K562 (cell line): Measurements from ENCODE around the gene LYPD3. TPM values are rescaled to one million over a fixed set of nuclear protein-coding genes. Genes with fewer than 3 reads are reported as not detected.
A peak's percentile ranks its signal among the peaks of the same experiment; 100 is the strongest.

Experiments used
- ATAC-seq: fragments of 200-7000 bp; cut with Tn5 transposase; 3 replicates; pipeline ENCODE4 v1.9.1; 2020; ENCODE audit warnings: moderate library complexity
- BruUV-seq: library from RNA; stranded (reverse); fragments of 400-500 nt; replicated peaks from 2 replicates; lab custom pipeline; 2021; lab: Mats Ljungman, UMichigan
- CTCF ChIA-PET: fragments of 300-600 bp; formaldehyde crosslinking; extraction: SDS; loops from one replicate; lab custom pipeline; 2021; ENCODE audit warnings: low intra/inter-chr PET ratio; lab: Yijun Ruan, JAX
- POLR2A ChIA-PET: fragments of 300-600, 350-650 bp; sonication (Branson Sonifier 250); formaldehyde crosslinking; extraction: SDS; loops from one replicate; lab custom pipeline; 2021; ENCODE audit warnings: antibody characterized with exemption, inconsistent platforms; lab: Yijun Ruan, JAX
- DNase-seq, 4 experiments: peaks; one replicate each; pipeline versions ENCODE4 v3.0.0 to v3.0.0-alpha.2; 2011 to 2018; ENCODE audit warnings: low spot score in 3 of 4, mixed read lengths in 3 of 4; ENCODE audit errors: extremely low read depth in 1 of 4
- FAIRE-seq: peaks from 2 replicates; lab custom pipeline; 2011; peaks lifted over from hg19 to GRCh38; lab: Jason Lieb, UNC
- H2AFZ ChIP-seq: 2 replicates; pipeline ENCODE4 v1.6.0; 2011; ENCODE audit warnings: low read depth, low read length, control low read depth, inconsistent platforms
- H3K27ac ChIP-seq: fragments of 200-600 bp; 3 replicates; pipeline ENCODE4 v1.8.0; 2011; ENCODE audit warnings: low read depth, mild to moderate bottlenecking, control low read depth, inconsistent platforms, low read length, moderate library complexity, mixed read lengths; ENCODE audit errors: extremely low read depth
- H3K27me3 ChIP-seq, 2 experiments: fragments of 300-600 bp in 1 of 2; 2 replicates in 1 of 2; 3 replicates in 1 of 2; pipeline versions ENCODE4 v1.6.0 to v1.8.0; 2011; ENCODE audit warnings: inconsistent platforms in 2 of 2, low read length in 2 of 2, mild to moderate bottlenecking in 1 of 2, mixed read lengths in 1 of 2, moderate library complexity in 1 of 2; ENCODE audit not compliant: control insufficient read depth in 2 of 2, insufficient read depth in 2 of 2
- H3K36me3 ChIP-seq: fragments of 300-600 bp; 3 replicates; pipeline ENCODE4 v1.8.0; 2011; ENCODE audit warnings: mild to moderate bottlenecking, low read length, inconsistent platforms; ENCODE audit not compliant: control insufficient read depth, insufficient read depth
- H3K4me1 ChIP-seq, 2 experiments: fragments of 200-600 bp in 1 of 2; replicated peaks in 1 of 2; 2 replicates in 1 of 2; 3 replicates in 1 of 2; pipeline versions ENCODE4 v1.5.1 to v1.8.0; 2011; ENCODE audit warnings: inconsistent platforms in 2 of 2, low read length in 2 of 2, mild to moderate bottlenecking in 1 of 2, mixed read lengths in 1 of 2, moderate library complexity in 1 of 2; ENCODE audit not compliant: control insufficient read depth in 2 of 2, insufficient read depth in 2 of 2
- H3K4me2 ChIP-seq: 2 replicates; pipeline ENCODE4 v1.6.1; 2011; ENCODE audit warnings: low read length, control low read depth, inconsistent platforms, mixed read lengths; ENCODE audit not compliant: insufficient read depth
- H3K4me3 ChIP-seq: fragments of 200-600 bp; sonication (generic), shearing (Covaris generic); 2 replicates; pipeline ENCODE4 v1.5.1; 2016; ENCODE audit warnings: control low read depth, inconsistent platforms
- H3K79me2 ChIP-seq: fragments of 200-600 bp; 3 replicates; pipeline ENCODE4 v1.8.0; 2011; ENCODE audit warnings: low read length, inconsistent platforms; ENCODE audit not compliant: control insufficient read depth, insufficient read depth
- H3K9ac ChIP-seq, 2 experiments: 2 replicates each; pipeline versions ENCODE4 v1.6.0 to v1.6.1; 2011; ENCODE audit warnings: low read depth in 2 of 2, low read length in 2 of 2, control low read depth in 1 of 2, inconsistent platforms in 1 of 2, mild to moderate bottlenecking in 1 of 2, mixed read lengths in 1 of 2; ENCODE audit not compliant: insufficient read depth in 1 of 2
- H3K9me1 ChIP-seq: one replicate; pipeline ENCODE4 v1.6.0; 2011; ENCODE audit warnings: inconsistent platforms, mild to moderate bottlenecking, low read length, moderate library complexity; ENCODE audit not compliant: control insufficient read depth, insufficient read depth
- H3K9me3 ChIP-seq: replicated peaks from 2 replicates; pipeline ENCODE4 v1.5.1; 2011; ENCODE audit warnings: low read depth, low read length, inconsistent platforms; ENCODE audit not compliant: control insufficient read depth, insufficient read depth
- H4K20me1 ChIP-seq: replicated peaks from 2 replicates; pipeline ENCODE4 v1.6.1; 2011; ENCODE audit warnings: low read length, inconsistent platforms, mixed read lengths; ENCODE audit not compliant: control insufficient read depth, insufficient read depth
- CXXC5 ChIP-seq: fragments of 250-450 bp; sonication (Bioruptor Pico); IDR thresholded peaks from 2 replicates; pipeline ENCODE4 v1.8.0; 2022; ENCODE audit warnings: inconsistent platforms, mild to moderate bottlenecking, moderate library complexity
- EGR1 ChIP-seq: fragments of 450-650 bp; conservative IDR thresholded peaks from 2 replicates; pipeline ENCODE4 v1.6.1; 2017; ENCODE audit warnings: mild to moderate bottlenecking
- ELF2 ChIP-seq: fragments of 250-450 bp; sonication (Bioruptor Pico); IDR thresholded peaks from 2 replicates; pipeline ENCODE4 v1.5.0; 2021; ENCODE audit warnings: mild to moderate bottlenecking
- MCM5 ChIP-seq: fragments of 450-650 bp; IDR thresholded peaks from 2 replicates; pipeline ENCODE4 v1.6.1; 2016; ENCODE audit warnings: low read depth
- NFRKB ChIP-seq: fragments of 450-650 bp; IDR thresholded peaks from 2 replicates; pipeline ENCODE4 v1.6.1; 2016; ENCODE audit warnings: low read depth
- RBM22 ChIP-seq: fragments of 200-400 bp; formaldehyde crosslinking; IDR thresholded peaks from 2 replicates; pipeline ENCODE4 v1.6.1; 2018; ENCODE audit warnings: low read length, low read depth; ENCODE audit not compliant: poor library complexity, severe bottlenecking
- WGBS: fragments of 100-300 bp; shearing (Covaris generic); methylation state at CpG from one replicate; pipeline ENCODE4 v1.1.6; 2016; ENCODE audit warnings: low coverage, mixed read lengths; ENCODE audit not compliant: insufficient coverage; ENCODE audit errors: missing lambda C conversion rate; 5-methylcytosine and 5-hydroxymethylcytosine counted together
- in situ Hi-C: fragments of 300-500 bp; cut with MboI; formaldehyde crosslinking; loops from 4 replicates; pipeline ENCODE4 v1.15.0; 2018; ENCODE audit warnings: inconsistent platforms, mixed read lengths
- intact Hi-C: fragments of 100-400 bp; cut with micrococcal nuclease; formaldehyde crosslinking; loops from 2 replicates; pipeline ENCODE4 v1.14.2; 2022
- polyA plus RNA-seq, 8 experiments: library from polyadenylated mRNA; depleted of rRNA in 4 of 8; stranded (reverse) in 5 of 8; unstranded in 3 of 8; fragments of >200 nt; fragmentation: Nextera tagmentation in 2 of 8; fragmentation: Illumina TruSeq in 1 of 8; extraction: Ambion mirVana in 2 of 8; extraction: Trizol in 1 of 8; gene quantifications; 2 replicates each; pipeline versions ENCODE4 v1.2.1 to v1.2.3, GENCODE V29; 2011 to 2014; ENCODE audit warnings: inconsistent platforms in 1 of 8, missing spikeins in 1 of 8
- total RNA-seq, 7 experiments: library from RNA; depleted of rRNA in 6 of 7; stranded (reverse); fragments of >200 nt in 6 of 7; fragmentation: Illumina TruSeq in 2 of 7; extraction: Trizol in 2 of 7; gene quantifications; 2 replicates each; pipeline versions ENCODE4 v1.2.1 to v1.2.3, GENCODE V29; 2011 to 2021; ENCODE audit warnings: low replicate concordance in 1 of 7

Gene LYPD3
- total and polyA plus RNA-seq, 9 of the 15 experiments (the other 6 are each of a cell fraction or from before 2014, with no cell fraction given) = 0.04 to 0.33 (median 0.20) TPM; not detected in 1

DNA sequence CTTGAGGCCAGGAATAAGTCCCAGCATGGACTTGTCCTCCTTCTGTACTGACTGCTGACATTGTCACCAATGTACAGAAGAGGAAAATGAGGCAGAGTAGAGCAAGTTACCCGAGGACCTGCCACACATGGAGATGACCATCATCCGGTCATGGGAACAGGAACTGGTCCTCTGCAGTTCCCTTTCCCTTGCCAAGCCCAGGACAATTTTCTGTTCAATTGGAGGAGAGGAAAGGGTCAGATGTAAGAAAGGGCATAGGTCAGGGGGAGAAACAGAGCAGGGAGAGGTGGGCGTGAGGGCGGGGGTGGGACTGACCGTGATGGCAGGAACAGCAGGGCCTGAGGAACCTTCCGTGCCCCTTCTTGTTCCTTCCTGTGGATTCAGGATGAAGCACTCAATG, 20.5 kb upstream of the LYPD3 start:
- Histone ChIP-seq H3K9me3 (no peaks in the 10 kb centered on the region), H4K20me1 (no peaks in the 10 kb centered on the region), H3K79me2 (no peaks in the 10 kb centered on the region), H3K27ac (no peak overlapping the region), H3K9me1 (no peaks in the 10 kb centered on the region), H3K9ac (no peak overlapping the region), H3K4me2 (no peak overlapping the region), H2AFZ (no peak overlapping the region), H3K27me3 (no peaks in the 10 kb centered on the region), H3K4me1 (no peaks in the 10 kb centered on the region; a peak in 1 of 5 replicates), H3K36me3 (no peaks in the 10 kb centered on the region), H3K4me3 (no peak overlapping the region)
- BruUV-seq = no TSS peak
- FAIRE-seq (no peak), ATAC-seq (no peak), DNase-seq (no peak)
- intact Hi-C loops = no loop called here
- in situ Hi-C loops = no loop called here
- WGBS = 54% methylated on average over 2 of the region's 6 CpGs
- ChIA-PET POLR2A (interaction anchor here (0.6 kb wide), 1 partner anchor 9 kb away, joined by 3 read pairs; no protein-coding TSS in a partner anchor), CTCF (no interaction called here)
- no peak for TF ChIP-seq NFRKB
- no peak for TF ChIP-seq CXXC5 (CRISPR knock-in tag)
- no peak for TF ChIP-seq MCM5
- TF ChIP-seq EGR1 = 0 out of 2 replicates have a peak, but pooled peaks have one; percentile 20
- TF ChIP-seq ELF2 = no peak

DNA sequence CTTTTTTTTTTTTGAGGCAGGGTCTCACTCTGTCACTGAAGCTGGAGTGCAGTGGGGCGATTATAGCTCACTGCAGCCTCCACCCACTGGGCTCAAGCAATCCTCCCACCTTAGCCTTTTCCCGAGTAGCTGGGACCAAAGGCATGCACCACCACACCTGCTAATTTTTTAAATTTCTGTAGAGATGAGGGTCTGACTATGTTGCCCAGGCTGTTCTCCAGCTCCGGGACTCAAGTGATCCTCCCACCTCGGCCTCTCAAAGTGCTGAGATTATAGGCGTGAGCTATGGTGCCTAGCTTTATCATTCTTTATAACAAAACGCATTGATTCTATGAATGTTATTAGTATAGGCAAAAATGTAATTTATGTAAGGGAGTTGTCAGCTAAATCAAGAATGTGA, 17.9 kb upstream of the LYPD3 start:
- no peaks in the 10 kb centered on the region for H3K27me3 ChIP-seq
- H3K79me2 ChIP-seq = no peaks in the 10 kb centered on the region
- in situ Hi-C loops = no loop called here
- ATAC-seq (no peak), FAIRE-seq (no peak), DNase-seq (no peak)
- H3K4me2 ChIP-seq = no peak overlapping the region
- H4K20me1 ChIP-seq = no peaks in the 10 kb centered on the region
- WGBS = 45% methylated on average over 6 of the region's 6 CpGs
- H3K9me3 ChIP-seq = no peaks in the 10 kb centered on the region
- H3K4me1 ChIP-seq = 0 out of 5 replicates have a peak, but pooled peaks cover 0 to 3% of the 10 kb centered on the region in 2 experiments
- BruUV-seq = no TSS peak
- H3K9ac ChIP-seq = no peak overlapping the region
- ChIA-PET POLR2A (interaction anchor here (0.9 to 1.2 kb wide), 2 partner anchors 8 to 20 kb away, joined by 3 to 5 read pairs; no protein-coding TSS in a partner anchor), CTCF (no interaction called here)
- no peak overlapping the region for H3K27ac ChIP-seq
- intact Hi-C loops = no loop called here
- H3K9me1 ChIP-seq = no peaks in the 10 kb centered on the region
- no peak overlapping the region for H3K4me3 ChIP-seq
- no peak overlapping the region for H2AFZ ChIP-seq
- H3K36me3 ChIP-seq = no peaks in the 10 kb centered on the region
- no peak for TF ChIP-seq RBM22
